K562 (cell line): ENCODE results near the gene KLK6. TPM values are rescaled to one million over a fixed set of nuclear protein-coding genes. Genes with fewer than 3 reads are reported as not detected.

ENCODE experiments used
- ATAC-seq: fragments of 200-7000 bp; cut with Tn5 transposase; 3 replicates; pipeline ENCODE4 v1.9.1; 2020; ENCODE audit warnings: moderate library complexity
- BruUV-seq: library from RNA; stranded (reverse); fragments of 400-500 nt; replicated peaks from 2 replicates; lab custom pipeline; 2021; lab: Mats Ljungman, UMichigan
- CTCF ChIA-PET: fragments of 300-600 bp; formaldehyde crosslinking; extraction: SDS; loops from one replicate; lab custom pipeline; 2021; ENCODE audit warnings: low intra/inter-chr PET ratio; lab: Yijun Ruan, JAX
- POLR2A ChIA-PET: fragments of 300-600, 350-650 bp; sonication (Branson Sonifier 250); formaldehyde crosslinking; extraction: SDS; loops from one replicate; lab custom pipeline; 2021; ENCODE audit warnings: antibody characterized with exemption, inconsistent platforms; lab: Yijun Ruan, JAX
- DNase-seq, 4 experiments: peaks; one replicate each; pipeline versions ENCODE4 v3.0.0 to v3.0.0-alpha.2; 2011 to 2018; ENCODE audit warnings: low spot score in 3 of 4, mixed read lengths in 3 of 4; ENCODE audit errors: extremely low read depth in 1 of 4
- FAIRE-seq: peaks from 2 replicates; lab custom pipeline; 2011; peaks lifted over from hg19 to GRCh38; lab: Jason Lieb, UNC
- H2AFZ ChIP-seq: 2 replicates; pipeline ENCODE4 v1.6.0; 2011; ENCODE audit warnings: low read depth, low read length, control low read depth, inconsistent platforms
- H3K27ac ChIP-seq: fragments of 200-600 bp; 3 replicates; pipeline ENCODE4 v1.8.0; 2011; ENCODE audit warnings: low read depth, mild to moderate bottlenecking, control low read depth, inconsistent platforms, low read length, moderate library complexity, mixed read lengths; ENCODE audit errors: extremely low read depth
- H3K27me3 ChIP-seq, 2 experiments: fragments of 300-600 bp in 1 of 2; 2 replicates in 1 of 2; 3 replicates in 1 of 2; pipeline versions ENCODE4 v1.6.0 to v1.8.0; 2011; ENCODE audit warnings: inconsistent platforms in 2 of 2, low read length in 2 of 2, mild to moderate bottlenecking in 1 of 2, mixed read lengths in 1 of 2, moderate library complexity in 1 of 2; ENCODE audit not compliant: control insufficient read depth in 2 of 2, insufficient read depth in 2 of 2
- H3K36me3 ChIP-seq: fragments of 300-600 bp; 3 replicates; pipeline ENCODE4 v1.8.0; 2011; ENCODE audit warnings: mild to moderate bottlenecking, low read length, inconsistent platforms; ENCODE audit not compliant: control insufficient read depth, insufficient read depth
- H3K4me1 ChIP-seq, 2 experiments: fragments of 200-600 bp in 1 of 2; replicated peaks in 1 of 2; 2 replicates in 1 of 2; 3 replicates in 1 of 2; pipeline versions ENCODE4 v1.5.1 to v1.8.0; 2011; ENCODE audit warnings: inconsistent platforms in 2 of 2, low read length in 2 of 2, mild to moderate bottlenecking in 1 of 2, mixed read lengths in 1 of 2, moderate library complexity in 1 of 2; ENCODE audit not compliant: control insufficient read depth in 2 of 2, insufficient read depth in 2 of 2
- H3K4me2 ChIP-seq: 2 replicates; pipeline ENCODE4 v1.6.1; 2011; ENCODE audit warnings: low read length, control low read depth, inconsistent platforms, mixed read lengths; ENCODE audit not compliant: insufficient read depth
- H3K4me3 ChIP-seq: fragments of 200-600 bp; sonication (generic), shearing (Covaris generic); 2 replicates; pipeline ENCODE4 v1.5.1; 2016; ENCODE audit warnings: control low read depth, inconsistent platforms
- H3K79me2 ChIP-seq: fragments of 200-600 bp; 3 replicates; pipeline ENCODE4 v1.8.0; 2011; ENCODE audit warnings: low read length, inconsistent platforms; ENCODE audit not compliant: control insufficient read depth, insufficient read depth
- H3K9ac ChIP-seq, 2 experiments: 2 replicates each; pipeline versions ENCODE4 v1.6.0 to v1.6.1; 2011; ENCODE audit warnings: low read depth in 2 of 2, low read length in 2 of 2, control low read depth in 1 of 2, inconsistent platforms in 1 of 2, mild to moderate bottlenecking in 1 of 2, mixed read lengths in 1 of 2; ENCODE audit not compliant: insufficient read depth in 1 of 2
- H3K9me1 ChIP-seq: one replicate; pipeline ENCODE4 v1.6.0; 2011; ENCODE audit warnings: inconsistent platforms, mild to moderate bottlenecking, low read length, moderate library complexity; ENCODE audit not compliant: control insufficient read depth, insufficient read depth
- H3K9me3 ChIP-seq: replicated peaks from 2 replicates; pipeline ENCODE4 v1.5.1; 2011; ENCODE audit warnings: low read depth, low read length, inconsistent platforms; ENCODE audit not compliant: control insufficient read depth, insufficient read depth
- H4K20me1 ChIP-seq: replicated peaks from 2 replicates; pipeline ENCODE4 v1.6.1; 2011; ENCODE audit warnings: low read length, inconsistent platforms, mixed read lengths; ENCODE audit not compliant: control insufficient read depth, insufficient read depth
- HDAC1 ChIP-seq, 2 experiments: fragments of 450-650 bp; IDR thresholded peaks; 2 replicates each; pipeline ENCODE4 v1.6.1; 2016 to 2017; ENCODE audit warnings: inconsistent platforms in 1 of 2, mild to moderate bottlenecking in 1 of 2, moderate library complexity in 1 of 2
- POLR2G ChIP-seq: fragments of 200-400 bp; formaldehyde crosslinking; IDR thresholded peaks from 2 replicates; pipeline ENCODE4 v1.6.1; 2017; ENCODE audit warnings: low read depth, mild to moderate bottlenecking, antibody characterized with exemption, low read length, moderate library complexity
- REST ChIP-seq, 2 experiments: fragments of 450-650 bp; formaldehyde crosslinking in 1 of 2; IDR thresholded peaks; 2 replicates each; pipeline versions ENCODE4 v1.4.0 to v1.6.1; 2014 to 2020; ENCODE audit warnings: mild to moderate bottlenecking in 2 of 2, borderline replicate concordance in 1 of 2, low read depth in 1 of 2
- RFX5 ChIP-seq: IDR thresholded peaks from 2 replicates; pipeline ENCODE4 v1.6.1; 2011; ENCODE audit warnings: low read depth, mild to moderate bottlenecking, improper control_type of control experiment, low read length
- TFAP4 ChIP-seq: sonication (generic); formaldehyde crosslinking; IDR thresholded peaks from 2 replicates; pipeline ENCODE4 v1.8.0; 2022; ENCODE audit warnings: missing genetic modification reagents, mild to moderate bottlenecking, moderate library complexity, borderline replicate concordance
- ZNF133 ChIP-seq: fragments of 250-450 bp; sonication (Bioruptor Pico); IDR thresholded peaks from 2 replicates; pipeline ENCODE4 v1.4.0; 2020; ENCODE audit warnings: mild to moderate bottlenecking
- ZNF184 ChIP-seq: sonication (generic); formaldehyde crosslinking; IDR thresholded peaks from 2 replicates; pipeline ENCODE4 v1.5.0; 2020; ENCODE audit warnings: missing genetic modification reagents
- WGBS: fragments of 100-300 bp; shearing (Covaris generic); methylation state at CpG from one replicate; pipeline ENCODE4 v1.1.6; 2016; ENCODE audit warnings: low coverage, mixed read lengths; ENCODE audit not compliant: insufficient coverage; ENCODE audit errors: missing lambda C conversion rate; 5-methylcytosine and 5-hydroxymethylcytosine counted together
- in situ Hi-C: fragments of 300-500 bp; cut with MboI; formaldehyde crosslinking; loops from 4 replicates; pipeline ENCODE4 v1.15.0; 2018; ENCODE audit warnings: inconsistent platforms, mixed read lengths
- intact Hi-C: fragments of 100-400 bp; cut with micrococcal nuclease; formaldehyde crosslinking; loops from 2 replicates; pipeline ENCODE4 v1.14.2; 2022
- polyA plus RNA-seq, 8 experiments: library from polyadenylated mRNA; depleted of rRNA in 4 of 8; stranded (reverse) in 5 of 8; unstranded in 3 of 8; fragments of >200 nt; fragmentation: Nextera tagmentation in 2 of 8; fragmentation: Illumina TruSeq in 1 of 8; extraction: Ambion mirVana in 2 of 8; extraction: Trizol in 1 of 8; gene quantifications; 2 replicates each; pipeline versions ENCODE4 v1.2.1 to v1.2.3, GENCODE V29; 2011 to 2014; ENCODE audit warnings: inconsistent platforms in 1 of 8, missing spikeins in 1 of 8
- total RNA-seq, 7 experiments: library from RNA; depleted of rRNA in 6 of 7; stranded (reverse); fragments of >200 nt in 6 of 7; fragmentation: Illumina TruSeq in 2 of 7; extraction: Trizol in 2 of 7; gene quantifications; 2 replicates each; pipeline versions ENCODE4 v1.2.1 to v1.2.3, GENCODE V29; 2011 to 2021; ENCODE audit warnings: low replicate concordance in 1 of 7
- TF ChIP-seq, protein P1 (sequence below): fragments of 450-650 bp; IDR thresholded peaks from 2 replicates; pipeline ENCODE4 v1.6.1; 2017; ENCODE audit warnings: antibody characterized with exemption, mild to moderate bottlenecking

Gene KLK6
- total and polyA plus RNA-seq, 9 of the 15 experiments (the other 6 are each of a cell fraction or from before 2014, with no cell fraction given): not detected

- Histone ChIP-seq H3K4me1 (peaks cover 19 to 32% of the 10 kb centered on the region in 2 experiments; a peak in 4 of 5 replicates), H3K4me2 (peak overlapping the region; percentile 29), H3K4me3 (no peak overlapping the region), H3K9me1 (no peaks in the 10 kb centered on the region), H3K9me3 (no peaks in the 10 kb centered on the region), H3K36me3 (no peaks in the 10 kb centered on the region), H3K27ac (no peak overlapping the region), H4K20me1 (no peaks in the 10 kb centered on the region), H3K9ac (peak overlapping the region in 1 of 2 experiments; percentile 79; a peak in 2 of 4 replicates), H2AFZ (peak overlapping the region; percentile 97), H3K27me3 (peaks cover 0 to 12% of the 10 kb centered on the region in 2 experiments; a peak in 3 of 5 replicates), H3K79me2 (no peaks in the 10 kb centered on the region)
- DNase-seq: peak; percentile 57 to 76 (median 68)
- WGBS: 34% methylated on average over 14 of the region's 16 CpGs
- CTCF ChIA-PET: no interaction called here
- in situ Hi-C loops (no loop called here), intact Hi-C loops (no loop called here)
- BruUV-seq: no TSS peak
- peak; percentile 62 for ATAC-seq
- no peak for FAIRE-seq
- POLR2A ChIA-PET: interaction anchor here (0.6 to 1.8 kb wide), 3 partner anchors 53 to 197 kb away, joined by 3 to 11 read pairs (median 3); no protein-coding TSS in a partner anchor
- TF ChIP-seq RFX5 (no peak), ZNF133 (no peak), TFAP4 (CRISPR knock-in tag) (no peak), REST (IDR thresholded peaks at IDR 0.05; ENCODE audit: borderline replicate concordance) (peak; percentile 12; the same call in 1 of the 2 replicates), REST (CRISPR knock-in tag; IDR thresholded peaks at IDR 0.05; ENCODE audit: low read depth) (no peak), POLR2G (0 out of 2 replicates have a peak, but pooled peaks have one; percentile 38), ZNF184 (CRISPR knock-in tag) (no peak), HDAC1 (IDR thresholded peaks at IDR 0.05) (no peak)
- TF ChIP-seq, protein P1, sequence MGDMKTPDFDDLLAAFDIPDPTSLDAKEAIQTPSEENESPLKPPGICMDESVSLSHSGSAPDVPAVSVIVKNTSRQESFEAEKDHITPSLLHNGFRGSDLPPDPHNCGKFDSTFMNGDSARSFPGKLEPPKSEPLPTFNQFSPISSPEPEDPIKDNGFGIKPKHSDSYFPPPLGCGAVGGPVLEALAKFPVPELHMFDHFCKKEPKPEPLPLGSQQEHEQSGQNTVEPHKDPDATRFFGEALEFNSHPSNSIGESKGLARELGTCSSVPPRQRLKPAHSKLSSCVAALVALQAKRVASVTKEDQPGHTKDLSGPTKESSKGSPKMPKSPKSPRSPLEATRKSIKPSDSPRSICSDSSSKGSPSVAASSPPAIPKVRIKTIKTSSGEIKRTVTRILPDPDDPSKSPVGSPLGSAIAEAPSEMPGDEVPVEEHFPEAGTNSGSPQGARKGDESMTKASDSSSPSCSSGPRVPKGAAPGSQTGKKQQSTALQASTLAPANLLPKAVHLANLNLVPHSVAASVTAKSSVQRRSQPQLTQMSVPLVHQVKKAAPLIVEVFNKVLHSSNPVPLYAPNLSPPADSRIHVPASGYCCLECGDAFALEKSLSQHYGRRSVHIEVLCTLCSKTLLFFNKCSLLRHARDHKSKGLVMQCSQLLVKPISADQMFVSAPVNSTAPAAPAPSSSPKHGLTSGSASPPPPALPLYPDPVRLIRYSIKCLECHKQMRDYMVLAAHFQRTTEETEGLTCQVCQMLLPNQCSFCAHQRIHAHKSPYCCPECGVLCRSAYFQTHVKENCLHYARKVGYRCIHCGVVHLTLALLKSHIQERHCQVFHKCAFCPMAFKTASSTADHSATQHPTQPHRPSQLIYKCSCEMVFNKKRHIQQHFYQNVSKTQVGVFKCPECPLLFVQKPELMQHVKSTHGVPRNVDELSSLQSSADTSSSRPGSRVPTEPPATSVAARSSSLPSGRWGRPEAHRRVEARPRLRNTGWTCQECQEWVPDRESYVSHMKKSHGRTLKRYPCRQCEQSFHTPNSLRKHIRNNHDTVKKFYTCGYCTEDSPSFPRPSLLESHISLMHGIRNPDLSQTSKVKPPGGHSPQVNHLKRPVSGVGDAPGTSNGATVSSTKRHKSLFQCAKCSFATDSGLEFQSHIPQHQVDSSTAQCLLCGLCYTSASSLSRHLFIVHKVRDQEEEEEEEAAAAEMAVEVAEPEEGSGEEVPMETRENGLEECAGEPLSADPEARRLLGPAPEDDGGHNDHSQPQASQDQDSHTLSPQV: no peak
Observed at GRCh38 chr19:51000981-51001380, 31.6 kb upstream of the KLK6 start.
